Mucosa of descending colon (tissue), 3 donors: ENCODE results near the gene PACS2. TPM values are rescaled to one million over a fixed set of nuclear protein-coding genes. Genes with fewer than 3 reads are reported as not detected.
"Not testable (repeated sequence)": the region's sequence is repeated elsewhere in the genome, so short reads cannot be mapped to it uniquely, and the experiment has no call there.

Experiments used
- ATAC-seq: fragments of 200-7000 bp; cut with Tn5 transposase; one replicate; pipeline ENCODE4 v1.9.1; 2020; ENCODE audit warnings: mild to moderate bottlenecking, moderate library complexity
- DNase-seq, 3 donors: peaks; one replicate each; pipeline ENCODE4 v3.0.0-alpha.2; 2020
- H3K36me3 ChIP-seq: fragments of 200-600 bp; one replicate; pipeline ENCODE4 v1.8.0; 2021; ENCODE audit warnings: low read depth, mild to moderate bottlenecking
- H3K4me1 ChIP-seq: fragments of 200-600 bp; one replicate; pipeline ENCODE4 v1.8.0; 2021; ENCODE audit warnings: low read depth, mild to moderate bottlenecking
- H3K4me3 ChIP-seq: fragments of 200-600 bp; one replicate; pipeline ENCODE4 v1.8.0; 2021; ENCODE audit warnings: mild to moderate bottlenecking
- H3K9me3 ChIP-seq: fragments of 200-600 bp; one replicate; pipeline ENCODE4 v1.8.0; 2021; ENCODE audit warnings: mild to moderate bottlenecking
- CTCF ChIP-seq: fragments of 200-600 bp; IDR thresholded peaks from one replicate; pipeline ENCODE4 v1.8.0; 2022; ENCODE audit warnings: antibody characterized with exemption, mild to moderate bottlenecking
- intact Hi-C, 2 donors: fragments of 100-400 bp; cut with DNase I in 1 of 2; cut with micrococcal nuclease in 1 of 2; formaldehyde crosslinking; loops; one replicate each; pipeline versions ENCODE4 v1.11.0 to v1.11.1; 2022; cut with DNase I, micrococcal nuclease
- total RNA-seq, 3 donors: library from RNA; stranded (reverse); fragmentation: NEBNext Ultra II Directional in 2 of 3; extraction: Animal tissue kit (Norgen Biotek cat#: 25700) in 2 of 3; gene quantifications; one replicate each; pipeline versions ENCODE4 v1.2.1 to v1.2.4, GENCODE V29; 2021 to 2023
- donor health status: DM: no; HTN: no; CAD: no; lungs with moderate emphysema.
- donor health status: DM: no; HTN: no; CAD: no.
- donor health status: DM: no; HTN: yes; CAD: no.

PACS2 gene
- total RNA-seq, 3 donors from 2014 or later = 71.7 to 84.3 (median 78.9) TPM

- Histone ChIP-seq H3K9me3 (no peaks in the 10 kb centered on the region), H3K4me1 (no peaks in the 10 kb centered on the region), H3K36me3 (no peaks in the 10 kb centered on the region), H3K4me3 (no peak overlapping the region)
- intact Hi-C loops = no loop called here
- DNase-seq = peak in 1 of 3 donors; percentile 30
- peak; percentile 13 for ATAC-seq
- no peak for TF ChIP-seq CTCF
Observed at GRCh38 chr14:105272623-105273022, 41.9 kb upstream of the PACS2 start.

GRCh38 chr14:105273062-105273461, 41.5 kb upstream of the PACS2 start:
- intact Hi-C loops = no loop called here
- H3K36me3 ChIP-seq = no peaks in the 10 kb centered on the region
- ATAC-seq (peak; percentile 15), DNase-seq (peak in 1 of 3 donors; percentile 42)
- H3K4me3 ChIP-seq = no peak overlapping the region
- no peaks in the 10 kb centered on the region for H3K9me3 ChIP-seq
- H3K4me1 ChIP-seq = no peaks in the 10 kb centered on the region
- no peak for TF ChIP-seq CTCF

GRCh38 chr14:105274637-105275036, 39.9 kb upstream of the PACS2 start:
- ATAC-seq = no peak
- intact Hi-C loops = no loop called here
- TF ChIP-seq CTCF = no peak
- no peak for DNase-seq
- Histone ChIP-seq H3K9me3 (no peaks in the 10 kb centered on the region), H3K4me1 (peaks cover 6% of the 10 kb centered on the region), H3K4me3 (no peak overlapping the region), H3K36me3 (no peaks in the 10 kb centered on the region)

- no peak overlapping the region for H3K4me3 ChIP-seq
- intact Hi-C loops = no loop called here
- TF ChIP-seq CTCF = no peak
- H3K4me1 ChIP-seq = peaks cover 8% of the 10 kb centered on the region
- no peaks in the 10 kb centered on the region for H3K36me3 ChIP-seq
- ATAC-seq (no peak), DNase-seq (no peak)
- no peaks in the 10 kb centered on the region for H3K9me3 ChIP-seq
Observed at GRCh38 chr14:105275267-105275946, 39.1 kb upstream of the PACS2 start.

- intact Hi-C loops, DNase-seq, H3K4me3 ChIP-seq, H3K36me3 ChIP-seq, ATAC-seq, H3K9me3 ChIP-seq, H3K4me1 ChIP-seq: not testable (repeated sequence)
Observed at GRCh38 chr14:105277448-105277847, 37.1 kb upstream of the PACS2 start.

- ATAC-seq = peak; percentile 64
- Histone ChIP-seq H3K4me1 (peaks cover 8% of the 10 kb centered on the region), H3K9me3 (no peaks in the 10 kb centered on the region), H3K4me3 (no peak overlapping the region), H3K36me3 (no peaks in the 10 kb centered on the region)
- TF ChIP-seq CTCF = no peak
- DNase-seq = no peak
- intact Hi-C loops = loop anchor here (5.0 kb wide), 1 partner anchor 78 kb away; no protein-coding TSS in a partner anchor
Observed at GRCh38 chr14:105279642-105280361, 34.7 kb upstream of the PACS2 start.
